GM12878 (cell line): Measurements from ENCODE around the gene PSMB1.

Experiments used
- KLF5 ChIP-seq: fragments of 450-650 bp; IDR thresholded peaks from 2 replicates; pipeline ENCODE4 v1.6.1; 2014; ENCODE audit warnings: mild to moderate bottlenecking; ENCODE audit not compliant: partially characterized antibody
- POU2F2 ChIP-seq: IDR thresholded peaks from 3 replicates; pipeline ENCODE4 v1.6.1; 2011; ENCODE audit warnings: low read depth, mild to moderate bottlenecking, low read length, borderline replicate concordance
- RFX5 ChIP-seq: IDR thresholded peaks from 2 replicates; pipeline ENCODE4 v1.6.1; 2011; ENCODE audit warnings: low read depth, low read length, improper control_type of control experiment

- no peak for TF ChIP-seq POU2F2
- TF ChIP-seq KLF5 = no peak
- TF ChIP-seq RFX5 = no peak
Observed at GRCh38 chr6:170590725-170591124, 37.6 kb upstream of the PSMB1 start.
